ENCODE results near the gene MLIP. TPM values are rescaled to one million over a fixed set of nuclear protein-coding genes. Genes with fewer than 3 reads are reported as not detected.

The MLIP gene
- total and polyA plus RNA-seq, 2 of the 13 experiments (the other 11 are each of a cell fraction or from before 2014, with no cell fraction given): 0.08 to 0.33 TPM

DNA sequence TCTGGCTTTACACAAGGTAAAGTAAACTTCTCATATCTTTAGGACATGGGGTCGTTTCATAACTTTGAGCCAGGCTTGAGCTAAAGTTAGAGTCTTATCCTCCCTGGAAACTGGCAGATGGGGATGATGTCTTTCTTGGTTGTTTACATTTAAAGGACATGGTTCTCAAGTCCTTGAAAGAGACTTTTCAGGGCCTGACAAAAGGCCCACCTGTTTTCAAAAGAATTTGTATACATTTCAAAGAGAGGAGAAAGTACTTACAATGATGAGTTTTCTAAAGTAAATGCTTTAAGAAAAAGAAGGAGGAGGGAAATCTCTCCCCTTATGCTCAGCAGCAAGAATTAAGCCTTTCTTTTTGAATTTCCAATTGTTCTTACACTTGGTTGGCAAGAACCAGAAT lies 151.3 kb downstream of the MLIP start:
- Histone ChIP-seq H2AFZ (ENCODE audit: low read length) (no peak overlapping the region), H3K27ac (ENCODE audit: extremely low read length, insufficient read depth, low read length) (no peak overlapping the region), H3K4me3 (replicated peaks in 1 of 3; ENCODE audit: insufficient read depth in 1 of 3, low read depth in 2 of 3, low read length in 3 of 3) (no peak overlapping the region), H3K79me2 (ENCODE audit: insufficient read depth, low read length) (no peaks in the 10 kb centered on the region), H3K27me3 (ENCODE audit: control insufficient read depth in 1 of 2, insufficient read depth in 2 of 2, low read length in 2 of 2) (no peaks in the 10 kb centered on the region), H4K20me1 (ENCODE audit: insufficient read depth, low read length) (no peaks in the 10 kb centered on the region), H3K9me3 (ENCODE audit: low read length) (no peaks in the 10 kb centered on the region), H3K36me3 (replicated peaks in 1 of 2; ENCODE audit: control insufficient read depth in 1 of 2, insufficient read depth in 2 of 2, low read length in 2 of 2) (no peaks in the 10 kb centered on the region), H3K4me2 (ENCODE audit: low read depth, low read length) (no peak overlapping the region), H3K4me1 (ENCODE audit: insufficient read depth, low read length) (no peaks in the 10 kb centered on the region), H3K9ac (ENCODE audit: insufficient read depth, low read depth, low read length) (no peak overlapping the region)
- in situ Hi-C loops (cut with HindIII; ENCODE audit: extremely low pct_ligation_motif_present, low pct_unique_long_range_greater_than_20kb) (no loop called here), intact Hi-C loops (cut with micrococcal nuclease; ENCODE audit: unreplicated experiment) (no loop called here)
- ATAC-seq (no peak), FAIRE-seq (no peak), DNase-seq (ENCODE audit: low spot score) (no peak)
- BruUV-seq (replicated peaks): no TSS peak
- CTCF ChIA-PET (ENCODE audit: low intra/inter-chr PET ratio, low total read pairs): no interaction called here
- POLR2A ChIA-PET: no interaction called here
- WGBS (ENCODE audit: low lambda C conversion rate): 4% methylated on average over 1 of the region's 1 CpG
- TF ChIP-seq IRF2 (CRISPR knock-in tag; IDR thresholded peaks at IDR 0.05) (no peak), SMAD9 (CRISPR knock-in tag; IDR thresholded peaks at IDR 0.05) (no peak), ZNF772 (CRISPR knock-in tag; IDR thresholded peaks at IDR 0.05) (no peak), RAD21 (CRISPR knock-in tag; IDR thresholded peaks at IDR 0.05) (no peak), ISL2 (CRISPR knock-in tag; IDR thresholded peaks at IDR 0.05) (no peak), ZNF251 (CRISPR knock-in tag; IDR thresholded peaks at IDR 0.05) (no peak), NFYB (CRISPR knock-in tag; IDR thresholded peaks at IDR 0.05) (no peak), PLRG1 (conservative IDR thresholded peaks at IDR 0.05) (no peak), ZMYM4 (CRISPR knock-in tag; IDR thresholded peaks at IDR 0.05) (no peak), ZNF329 (CRISPR knock-in tag; IDR thresholded peaks at IDR 0.05; ENCODE audit: low read depth) (no peak)
- TF ChIP-seq, protein P1, sequence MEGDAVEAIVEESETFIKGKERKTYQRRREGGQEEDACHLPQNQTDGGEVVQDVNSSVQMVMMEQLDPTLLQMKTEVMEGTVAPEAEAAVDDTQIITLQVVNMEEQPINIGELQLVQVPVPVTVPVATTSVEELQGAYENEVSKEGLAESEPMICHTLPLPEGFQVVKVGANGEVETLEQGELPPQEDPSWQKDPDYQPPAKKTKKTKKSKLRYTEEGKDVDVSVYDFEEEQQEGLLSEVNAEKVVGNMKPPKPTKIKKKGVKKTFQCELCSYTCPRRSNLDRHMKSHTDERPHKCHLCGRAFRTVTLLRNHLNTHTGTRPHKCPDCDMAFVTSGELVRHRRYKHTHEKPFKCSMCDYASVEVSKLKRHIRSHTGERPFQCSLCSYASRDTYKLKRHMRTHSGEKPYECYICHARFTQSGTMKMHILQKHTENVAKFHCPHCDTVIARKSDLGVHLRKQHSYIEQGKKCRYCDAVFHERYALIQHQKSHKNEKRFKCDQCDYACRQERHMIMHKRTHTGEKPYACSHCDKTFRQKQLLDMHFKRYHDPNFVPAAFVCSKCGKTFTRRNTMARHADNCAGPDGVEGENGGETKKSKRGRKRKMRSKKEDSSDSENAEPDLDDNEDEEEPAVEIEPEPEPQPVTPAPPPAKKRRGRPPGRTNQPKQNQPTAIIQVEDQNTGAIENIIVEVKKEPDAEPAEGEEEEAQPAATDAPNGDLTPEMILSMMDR (CRISPR knock-in tag; IDR thresholded peaks at IDR 0.05): no peak
- TF ChIP-seq, protein P2, sequence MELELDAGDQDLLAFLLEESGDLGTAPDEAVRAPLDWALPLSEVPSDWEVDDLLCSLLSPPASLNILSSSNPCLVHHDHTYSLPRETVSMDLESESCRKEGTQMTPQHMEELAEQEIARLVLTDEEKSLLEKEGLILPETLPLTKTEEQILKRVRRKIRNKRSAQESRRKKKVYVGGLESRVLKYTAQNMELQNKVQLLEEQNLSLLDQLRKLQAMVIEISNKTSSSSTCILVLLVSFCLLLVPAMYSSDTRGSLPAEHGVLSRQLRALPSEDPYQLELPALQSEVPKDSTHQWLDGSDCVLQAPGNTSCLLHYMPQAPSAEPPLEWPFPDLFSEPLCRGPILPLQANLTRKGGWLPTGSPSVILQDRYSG (CRISPR knock-in tag; IDR thresholded peaks at IDR 0.05): no peak
- TF ChIP-seq, protein P3, sequence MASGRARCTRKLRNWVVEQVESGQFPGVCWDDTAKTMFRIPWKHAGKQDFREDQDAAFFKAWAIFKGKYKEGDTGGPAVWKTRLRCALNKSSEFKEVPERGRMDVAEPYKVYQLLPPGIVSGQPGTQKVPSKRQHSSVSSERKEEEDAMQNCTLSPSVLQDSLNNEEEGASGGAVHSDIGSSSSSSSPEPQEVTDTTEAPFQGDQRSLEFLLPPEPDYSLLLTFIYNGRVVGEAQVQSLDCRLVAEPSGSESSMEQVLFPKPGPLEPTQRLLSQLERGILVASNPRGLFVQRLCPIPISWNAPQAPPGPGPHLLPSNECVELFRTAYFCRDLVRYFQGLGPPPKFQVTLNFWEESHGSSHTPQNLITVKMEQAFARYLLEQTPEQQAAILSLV (CRISPR knock-in tag; IDR thresholded peaks at IDR 0.05; ENCODE audit: borderline replicate concordance): no peak
- TF ChIP-seq, protein P4, sequence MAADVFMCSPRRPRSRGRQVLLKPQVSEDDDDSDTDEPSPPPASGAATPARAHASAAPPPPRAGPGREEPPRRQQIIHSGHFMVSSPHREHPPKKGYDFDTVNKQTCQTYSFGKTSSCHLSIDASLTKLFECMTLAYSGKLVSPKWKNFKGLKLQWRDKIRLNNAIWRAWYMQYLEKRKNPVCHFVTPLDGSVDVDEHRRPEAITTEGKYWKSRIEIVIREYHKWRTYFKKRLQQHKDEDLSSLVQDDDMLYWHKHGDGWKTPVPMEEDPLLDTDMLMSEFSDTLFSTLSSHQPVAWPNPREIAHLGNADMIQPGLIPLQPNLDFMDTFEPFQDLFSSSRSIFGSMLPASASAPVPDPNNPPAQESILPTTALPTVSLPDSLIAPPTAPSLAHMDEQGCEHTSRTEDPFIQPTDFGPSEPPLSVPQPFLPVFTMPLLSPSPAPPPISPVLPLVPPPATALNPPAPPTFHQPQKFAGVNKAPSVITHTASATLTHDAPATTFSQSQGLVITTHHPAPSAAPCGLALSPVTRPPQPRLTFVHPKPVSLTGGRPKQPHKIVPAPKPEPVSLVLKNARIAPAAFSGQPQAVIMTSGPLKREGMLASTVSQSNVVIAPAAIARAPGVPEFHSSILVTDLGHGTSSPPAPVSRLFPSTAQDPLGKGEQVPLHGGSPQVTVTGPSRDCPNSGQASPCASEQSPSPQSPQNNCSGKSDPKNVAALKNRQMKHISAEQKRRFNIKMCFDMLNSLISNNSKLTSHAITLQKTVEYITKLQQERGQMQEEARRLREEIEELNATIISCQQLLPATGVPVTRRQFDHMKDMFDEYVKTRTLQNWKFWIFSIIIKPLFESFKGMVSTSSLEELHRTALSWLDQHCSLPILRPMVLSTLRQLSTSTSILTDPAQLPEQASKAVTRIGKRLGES (CRISPR knock-in tag; IDR thresholded peaks at IDR 0.05; ENCODE audit: borderline replicate concordance): no peak
- TF ChIP-seq, protein P5, sequence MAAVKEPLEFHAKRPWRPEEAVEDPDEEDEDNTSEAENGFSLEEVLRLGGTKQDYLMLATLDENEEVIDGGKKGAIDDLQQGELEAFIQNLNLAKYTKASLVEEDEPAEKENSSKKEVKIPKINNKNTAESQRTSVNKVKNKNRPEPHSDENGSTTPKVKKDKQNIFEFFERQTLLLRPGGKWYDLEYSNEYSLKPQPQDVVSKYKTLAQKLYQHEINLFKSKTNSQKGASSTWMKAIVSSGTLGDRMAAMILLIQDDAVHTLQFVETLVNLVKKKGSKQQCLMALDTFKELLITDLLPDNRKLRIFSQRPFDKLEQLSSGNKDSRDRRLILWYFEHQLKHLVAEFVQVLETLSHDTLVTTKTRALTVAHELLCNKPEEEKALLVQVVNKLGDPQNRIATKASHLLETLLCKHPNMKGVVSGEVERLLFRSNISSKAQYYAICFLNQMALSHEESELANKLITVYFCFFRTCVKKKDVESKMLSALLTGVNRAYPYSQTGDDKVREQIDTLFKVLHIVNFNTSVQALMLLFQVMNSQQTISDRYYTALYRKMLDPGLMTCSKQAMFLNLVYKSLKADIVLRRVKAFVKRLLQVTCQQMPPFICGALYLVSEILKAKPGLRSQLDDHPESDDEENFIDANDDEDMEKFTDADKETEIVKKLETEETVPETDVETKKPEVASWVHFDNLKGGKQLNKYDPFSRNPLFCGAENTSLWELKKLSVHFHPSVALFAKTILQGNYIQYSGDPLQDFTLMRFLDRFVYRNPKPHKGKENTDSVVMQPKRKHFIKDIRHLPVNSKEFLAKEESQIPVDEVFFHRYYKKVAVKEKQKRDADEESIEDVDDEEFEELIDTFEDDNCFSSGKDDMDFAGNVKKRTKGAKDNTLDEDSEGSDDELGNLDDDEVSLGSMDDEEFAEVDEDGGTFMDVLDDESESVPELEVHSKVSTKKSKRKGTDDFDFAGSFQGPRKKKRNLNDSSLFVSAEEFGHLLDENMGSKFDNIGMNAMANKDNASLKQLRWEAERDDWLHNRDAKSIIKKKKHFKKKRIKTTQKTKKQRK (IDR thresholded peaks at IDR 0.05; ENCODE audit: low read length): no peak
